IMR-90 (cell line): Measurements from ENCODE around the gene NAV2. TPM values are rescaled to one million over a fixed set of nuclear protein-coding genes. Genes with fewer than 3 reads are reported as not detected.

Source experiments
- ATAC-seq: fragments of 200-7000 bp; cut with Tn5 transposase; 2 replicates; pipeline ENCODE4 v1.9.1; 2020; ENCODE audit warnings: low read depth, mild to moderate bottlenecking, moderate library complexity
- BruUV-seq: library from RNA; stranded (reverse); fragments of 400-500 nt; replicated peaks from 2 replicates; lab custom pipeline; 2021; lab: Mats Ljungman, UMichigan
- CTCF ChIA-PET: fragments of 300-600 bp; formaldehyde crosslinking; extraction: SDS; loops from one replicate; lab custom pipeline; 2021; ENCODE audit warnings: antibody characterized with exemption; lab: Yijun Ruan, JAX
- POLR2A ChIA-PET: fragments of 300-600 bp; sonication (Branson Sonifier 250); formaldehyde crosslinking; loops from one replicate; lab custom pipeline; 2022; ENCODE audit warnings: antibody characterized with exemption; ENCODE audit not compliant: unreplicated experiment; lab: Charles Lee
- DNase-seq: peaks from one replicate; pipeline ENCODE4 v3.0.0; 2013
- H2AFZ ChIP-seq: replicated peaks from 2 replicates; pipeline ENCODE3; 2013; ENCODE audit warnings: low read length, mild to moderate bottlenecking; ENCODE audit not compliant: poor library complexity
- H2AK5ac ChIP-seq: 2 replicates; pipeline ENCODE4 v1.6.1; 2013; ENCODE audit warnings: low read depth, low read length, inconsistent platforms
- H2AK9ac ChIP-seq: replicated peaks from 2 replicates; pipeline ENCODE3; 2013; ENCODE audit warnings: mild to moderate bottlenecking, low read depth, low read length, moderate library complexity; ENCODE audit not compliant: poor library complexity
- H2BK120ac ChIP-seq: 2 replicates; pipeline ENCODE4 v1.6.1; 2013; ENCODE audit warnings: low read depth, low read length, inconsistent platforms
- H2BK15ac ChIP-seq: 3 replicates; pipeline ENCODE4 v1.6.1; 2013; ENCODE audit warnings: low read depth, low read length, inconsistent platforms
- H2BK20ac ChIP-seq: 2 replicates; pipeline ENCODE4 v1.6.1; 2013; ENCODE audit warnings: low read depth, mild to moderate bottlenecking, inconsistent platforms, low read length, moderate library complexity
- H2BK5ac ChIP-seq: 2 replicates; pipeline ENCODE4 v1.6.1; 2013; ENCODE audit warnings: mild to moderate bottlenecking, low read depth, low read length, inconsistent platforms; ENCODE audit not compliant: poor library complexity, severe bottlenecking
- H3K14ac ChIP-seq: replicated peaks from 2 replicates; pipeline ENCODE4 v1.6.1; 2013; ENCODE audit warnings: low read depth, low read length, inconsistent platforms
- H3K18ac ChIP-seq: 2 replicates; pipeline ENCODE4 v1.6.1; 2013; ENCODE audit warnings: low read depth, low read length, control low read depth
- H3K23ac ChIP-seq: 2 replicates; pipeline ENCODE4 v1.6.1; 2013; ENCODE audit warnings: low read depth, low read length, inconsistent platforms
- H3K27ac ChIP-seq: 2 replicates; pipeline ENCODE4 v1.5.1; 2013; ENCODE audit warnings: mild to moderate bottlenecking, control low read depth, low read length; ENCODE audit not compliant: insufficient read depth
- H3K27me3 ChIP-seq: 2 replicates; pipeline ENCODE4 v1.6.1; 2013; ENCODE audit warnings: low read length; ENCODE audit not compliant: control insufficient read depth, insufficient read depth
- H3K36me3 ChIP-seq: 2 replicates; pipeline ENCODE4 v1.6.1; 2013; ENCODE audit warnings: low read length, mixed read lengths; ENCODE audit not compliant: control insufficient read depth, insufficient read depth
- H3K4ac ChIP-seq: 2 replicates; pipeline ENCODE4 v1.6.1; 2013; ENCODE audit warnings: low read depth, low read length, inconsistent platforms
- H3K4me1 ChIP-seq: 2 replicates; pipeline ENCODE4 v1.6.1; 2013; ENCODE audit warnings: low read length, mixed read lengths; ENCODE audit not compliant: control insufficient read depth, insufficient read depth
- H3K4me2 ChIP-seq: 2 replicates; pipeline ENCODE4 v1.6.1; 2013; ENCODE audit warnings: low read depth, mild to moderate bottlenecking, control low read depth, low read length, moderate library complexity
- H3K4me3 ChIP-seq: 2 replicates; pipeline ENCODE4 v1.5.1; 2013; ENCODE audit warnings: low read depth, mild to moderate bottlenecking, control low read depth, low read length, moderate library complexity; ENCODE audit not compliant: insufficient read depth
- H3K56ac ChIP-seq: 2 replicates; pipeline ENCODE4 v1.6.1; 2013; ENCODE audit warnings: low read length, inconsistent platforms; ENCODE audit not compliant: insufficient read depth; ENCODE audit errors: extremely low read depth
- H3K79me1 ChIP-seq, 2 experiments: 2 replicates each; pipeline ENCODE4 v1.6.1; 2013; ENCODE audit warnings: low read length in 2 of 2, inconsistent platforms in 1 of 2, low read depth in 1 of 2
- H3K9ac ChIP-seq: 2 replicates; pipeline ENCODE4 v1.6.1; 2013; ENCODE audit warnings: low read depth, low read length, control low read depth
- H3K9me1 ChIP-seq: 2 replicates; pipeline ENCODE4 v1.6.1; 2013; ENCODE audit warnings: low read length, inconsistent platforms; ENCODE audit not compliant: insufficient read depth
- H3K9me3 ChIP-seq: 2 replicates; pipeline ENCODE4 v1.6.1; 2013; ENCODE audit warnings: low read length; ENCODE audit not compliant: control insufficient read depth, insufficient read depth
- H4K20me1 ChIP-seq: 2 replicates; pipeline ENCODE4 v1.6.1; 2013; ENCODE audit warnings: low read length, inconsistent platforms; ENCODE audit not compliant: insufficient read depth
- H4K5ac ChIP-seq: 2 replicates; pipeline ENCODE4 v1.6.1; 2013; ENCODE audit warnings: mild to moderate bottlenecking, low read depth, low read length, control low read depth
- H4K8ac ChIP-seq, 2 experiments: 2 replicates each; pipeline ENCODE4 v1.6.1; 2013; ENCODE audit warnings: low read depth in 2 of 2, low read length in 2 of 2, control low read depth in 1 of 2, inconsistent platforms in 1 of 2
- H4K91ac ChIP-seq: 2 replicates; pipeline ENCODE4 v1.6.1; 2013; ENCODE audit warnings: low read depth, low read length, inconsistent platforms; ENCODE audit not compliant: insufficient read depth
- CHD1 ChIP-seq: IDR thresholded peaks from 2 replicates; pipeline ENCODE4 v1.6.1; 2012; ENCODE audit warnings: low read depth, low read length, improper control_type of control experiment
- FOS ChIP-seq: fragments of 150-350 bp; IDR thresholded peaks from 2 replicates; pipeline ENCODE4 v1.6.1; 2016; ENCODE audit warnings: low read depth, low read length
- NFE2L2 ChIP-seq: fragments of 150-350 bp; IDR thresholded peaks from 2 replicates; pipeline ENCODE4 v1.6.1; 2016; ENCODE audit warnings: low read depth, mild to moderate bottlenecking, low read length
- RAD21 ChIP-seq: IDR thresholded peaks from 2 replicates; pipeline ENCODE4 v1.6.1; 2012; ENCODE audit warnings: low read length, improper control_type of control experiment
- RCOR1 ChIP-seq: IDR thresholded peaks from 2 replicates; pipeline ENCODE4 v1.6.1; 2012; ENCODE audit warnings: mild to moderate bottlenecking, low read length, improper control_type of control experiment; ENCODE audit not compliant: insufficient replicate concordance
- RFX5 ChIP-seq: IDR thresholded peaks from 2 replicates; pipeline ENCODE4 v1.8.0; 2012; ENCODE audit warnings: low read depth, mild to moderate bottlenecking, low read length, moderate library complexity
- WGBS, 2 experiments: methylation state at CpG; one replicate each; pipeline versions ENCODE4 v1.1.5 to v1.1.7; 2013; ENCODE audit warnings: missing lambda C conversion rate in 2 of 2; ENCODE audit not compliant: insufficient read length in 1 of 2; ENCODE audit errors: extremely low coverage in 2 of 2; 5-methylcytosine and 5-hydroxymethylcytosine counted together
- dilution Hi-C: fragments of 300-500 bp; cut with HindIII; formaldehyde crosslinking; loops from one replicate; pipeline ENCODE4 v1.14.3; 2018; ENCODE audit warnings: low sequenced_read_pairs; ENCODE audit not compliant: unreplicated experiment
- in situ Hi-C: fragments of 300-500 bp; cut with MboI; formaldehyde crosslinking; loops from 3 replicates; pipeline ENCODE4 v1.14.3; 2019; ENCODE audit warnings: low sequenced_read_pairs, inconsistent platforms, mixed read lengths
- intact Hi-C: fragments of 100-400 bp; cut with micrococcal nuclease; formaldehyde crosslinking; loops from 2 replicates; pipeline ENCODE4 v1.10.0; 2022
- polyA plus RNA-seq, 3 experiments: library from polyadenylated mRNA; depleted of rRNA; stranded (reverse); fragments of >200 nt; gene quantifications; 2 replicates each; pipeline ENCODE4 v1.2.3, GENCODE V29; 2012; ENCODE audit warnings: low replicate concordance in 1 of 3
- total RNA-seq: library from RNA; depleted of rRNA; stranded (reverse); fragments of >200 nt; gene quantifications from 2 replicates; pipeline ENCODE4 v1.2.3, GENCODE V29; 2012

NAV2 gene
- total and polyA plus RNA-seq, 2 of the 4 experiments (the other 2 are of a cell fraction): 4.5 to 12.6 TPM

GRCh38 chr11:19691815-19692500 lies 20.7 kb upstream of the NAV2 start:
- Histone ChIP-seq H3K4me3 (no peak overlapping the region), H3K79me1 (no peaks in the 10 kb centered on the region), H4K5ac (no peak overlapping the region), H3K4me1 (peaks cover 5% of the 10 kb centered on the region; the same call in 1 of the 2 replicates), H3K56ac (no peak overlapping the region), H3K4ac (no peak overlapping the region), H3K14ac (no peak overlapping the region), H3K9me3 (no peaks in the 10 kb centered on the region), H3K18ac (no peak overlapping the region), H3K23ac (no peak overlapping the region), H4K8ac (no peak overlapping the region), H2BK120ac (no peak overlapping the region), H2AK5ac (no peak overlapping the region), H4K20me1 (no peaks in the 10 kb centered on the region), H3K9ac (no peak overlapping the region), H2BK5ac (no peak overlapping the region), H3K27me3 (peaks cover 4% of the 10 kb centered on the region), H3K4me2 (no peak overlapping the region), H2AK9ac (no peak overlapping the region), H2AFZ (no peak overlapping the region), H2BK20ac (no peak overlapping the region), H3K36me3 (no peaks in the 10 kb centered on the region), H2BK15ac (no peak overlapping the region), H4K91ac (no peak overlapping the region), H3K9me1 (0 out of 2 replicates have a peak, but pooled peaks cover 2% of the 10 kb centered on the region), H3K27ac (no peak overlapping the region)
- CTCF ChIA-PET: no interaction called here
- no TSS peak for BruUV-seq
- TF ChIP-seq CHD1 (no peak), FOS (no peak), NFE2L2 (no peak), RAD21 (no peak), RCOR1 (no peak), RFX5 (no peak)
- in situ Hi-C loops: no loop called here
- dilution Hi-C loops: no loop called here
- intact Hi-C loops: no loop called here
- 84% methylated on average over 6 of the region's 8 CpGs; no CpG with 5 or more reads in 1 of the 2 experiments for WGBS, 2 experiments
- ATAC-seq: no peak
- POLR2A ChIA-PET: no interaction called here
- no peak for DNase-seq
